Panc1 (cell line): Measurements from ENCODE around the gene RNF144B. TPM values are rescaled to one million over a fixed set of nuclear protein-coding genes. Genes with fewer than 3 reads are reported as not detected.

ENCODE experiments used
- ATAC-seq: fragments of 200-7000 bp; cut with Tn5 transposase; 2 replicates; pipeline ENCODE4 v1.9.1; 2020; ENCODE audit warnings: mild to moderate bottlenecking, moderate library complexity
- BruUV-seq: library from RNA; stranded (reverse); fragments of 400-500 nt; replicated peaks from 2 replicates; lab custom pipeline; 2021; lab: Mats Ljungman, UMichigan
- CTCF ChIA-PET: fragments of 300-600 bp; sonication (Branson Sonifier 250); formaldehyde crosslinking; loops from one replicate; lab custom pipeline; 2022; ENCODE audit warnings: antibody characterized with exemption; lab: Charles Lee
- POLR2A ChIA-PET: fragments of 300-600 bp; sonication (Branson Sonifier 250); formaldehyde crosslinking; loops from one replicate; lab custom pipeline; 2022; ENCODE audit warnings: antibody characterized with exemption; lab: Charles Lee
- DNase-seq: peaks from one replicate; pipeline ENCODE4 v3.0.0-alpha.2; 2010; ENCODE audit warnings: low read depth, low spot score
- H3K27ac ChIP-seq: 2 replicates; pipeline ENCODE4 v1.5.1; 2011; ENCODE audit warnings: mild to moderate bottlenecking, low read length, inconsistent platforms
- H3K27me3 ChIP-seq: fragments of 200-500 bp; sonication (Bioruptor generic); 2 replicates; pipeline ENCODE4 v1.6.0; 2014; ENCODE audit warnings: low read length, inconsistent platforms; ENCODE audit not compliant: control insufficient read depth, insufficient read depth
- H3K36me3 ChIP-seq: fragments of 200-500 bp; sonication (Bioruptor generic); 2 replicates; pipeline ENCODE4 v1.5.1; 2014; ENCODE audit warnings: inconsistent platforms, mild to moderate bottlenecking, low read length, moderate library complexity; ENCODE audit not compliant: control insufficient read depth, insufficient read depth
- H3K4me1 ChIP-seq: 2 replicates; pipeline ENCODE4 v1.5.1; 2011; ENCODE audit warnings: inconsistent platforms, mild to moderate bottlenecking, low read length, moderate library complexity; ENCODE audit not compliant: control insufficient read depth, insufficient read depth
- H3K4me3 ChIP-seq, 2 experiments: 2 replicates each; pipeline ENCODE4 v1.5.1; 2011 to 2012; ENCODE audit warnings: low read depth in 2 of 2, low read length in 2 of 2, mild to moderate bottlenecking in 2 of 2, inconsistent platforms in 1 of 2, moderate library complexity in 1 of 2
- H3K9me3 ChIP-seq: fragments of 200-500 bp; sonication (Bioruptor generic); 2 replicates; pipeline ENCODE4 v1.5.1; 2014; ENCODE audit warnings: low read depth, mild to moderate bottlenecking, inconsistent platforms, low read length, moderate library complexity; ENCODE audit not compliant: control insufficient read depth, insufficient read depth
- POLR2AphosphoS5 ChIP-seq: IDR thresholded peaks from 2 replicates; pipeline ENCODE4 v1.6.1; 2012; ENCODE audit warnings: mild to moderate bottlenecking, low read depth, low read length, moderate library complexity
- SIN3A ChIP-seq: IDR thresholded peaks from 2 replicates; pipeline ENCODE4 v1.6.1; 2012; ENCODE audit warnings: low read depth, mild to moderate bottlenecking, low read length, moderate library complexity, borderline replicate concordance; ENCODE audit not compliant: insufficient read depth
- TCF7L2 ChIP-seq: IDR thresholded peaks from 2 replicates; pipeline ENCODE4 v1.6.1; 2011; ENCODE audit warnings: mild to moderate bottlenecking, low read depth, low read length, inconsistent platforms
- in situ Hi-C: cut with HindIII; loops from 2 replicates; pipeline ENCODE4 v1.10.0; 2016; ENCODE audit warnings: low sequenced_read_pairs, low pct_unique_long_range_greater_than_20kb
- intact Hi-C: fragments of 100-400 bp; cut with micrococcal nuclease; formaldehyde crosslinking; loops from one replicate; pipeline ENCODE4 v1.10.0; 2022; ENCODE audit not compliant: unreplicated experiment
- total RNA-seq: library from RNA; stranded (reverse); gene quantifications from one replicate; pipeline ENCODE4 v1.2.1, GENCODE V29; 2021; ENCODE audit not compliant: unreplicated experiment
- TF ChIP-seq, protein P1 (sequence below), 2 experiments: IDR thresholded peaks; 2 replicates each; pipeline ENCODE4 v1.6.1; 2011 to 2012; ENCODE audit warnings: low read depth in 2 of 2, control low read depth in 1 of 2, low read length in 1 of 2, mild to moderate bottlenecking in 1 of 2, moderate library complexity in 1 of 2; ENCODE audit not compliant: insufficient read depth in 1 of 2
- TF ChIP-seq, protein P2 (sequence below): fragments of 450-650 bp; IDR thresholded peaks from 2 replicates; pipeline ENCODE4 v1.5.1; 2017; ENCODE audit warnings: mild to moderate bottlenecking

RNF144B gene
- total RNA-seq, 1 experiment from 2014 or later = 5.6 TPM

GRCh38 chr6:18433059-18433458, 45.9 kb downstream of the RNF144B start:
- TF ChIP-seq SIN3A = no peak
- TF ChIP-seq, protein P1, sequence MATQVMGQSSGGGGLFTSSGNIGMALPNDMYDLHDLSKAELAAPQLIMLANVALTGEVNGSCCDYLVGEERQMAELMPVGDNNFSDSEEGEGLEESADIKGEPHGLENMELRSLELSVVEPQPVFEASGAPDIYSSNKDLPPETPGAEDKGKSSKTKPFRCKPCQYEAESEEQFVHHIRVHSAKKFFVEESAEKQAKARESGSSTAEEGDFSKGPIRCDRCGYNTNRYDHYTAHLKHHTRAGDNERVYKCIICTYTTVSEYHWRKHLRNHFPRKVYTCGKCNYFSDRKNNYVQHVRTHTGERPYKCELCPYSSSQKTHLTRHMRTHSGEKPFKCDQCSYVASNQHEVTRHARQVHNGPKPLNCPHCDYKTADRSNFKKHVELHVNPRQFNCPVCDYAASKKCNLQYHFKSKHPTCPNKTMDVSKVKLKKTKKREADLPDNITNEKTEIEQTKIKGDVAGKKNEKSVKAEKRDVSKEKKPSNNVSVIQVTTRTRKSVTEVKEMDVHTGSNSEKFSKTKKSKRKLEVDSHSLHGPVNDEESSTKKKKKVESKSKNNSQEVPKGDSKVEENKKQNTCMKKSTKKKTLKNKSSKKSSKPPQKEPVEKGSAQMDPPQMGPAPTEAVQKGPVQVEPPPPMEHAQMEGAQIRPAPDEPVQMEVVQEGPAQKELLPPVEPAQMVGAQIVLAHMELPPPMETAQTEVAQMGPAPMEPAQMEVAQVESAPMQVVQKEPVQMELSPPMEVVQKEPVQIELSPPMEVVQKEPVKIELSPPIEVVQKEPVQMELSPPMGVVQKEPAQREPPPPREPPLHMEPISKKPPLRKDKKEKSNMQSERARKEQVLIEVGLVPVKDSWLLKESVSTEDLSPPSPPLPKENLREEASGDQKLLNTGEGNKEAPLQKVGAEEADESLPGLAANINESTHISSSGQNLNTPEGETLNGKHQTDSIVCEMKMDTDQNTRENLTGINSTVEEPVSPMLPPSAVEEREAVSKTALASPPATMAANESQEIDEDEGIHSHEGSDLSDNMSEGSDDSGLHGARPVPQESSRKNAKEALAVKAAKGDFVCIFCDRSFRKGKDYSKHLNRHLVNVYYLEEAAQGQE (IDR thresholded peaks at IDR 0.05; ENCODE audit: insufficient read depth in 1 of 2, low read depth in 2 of 2, low read length in 1 of 2) = no peak
- no peak for TF ChIP-seq TCF7L2
- TF ChIP-seq, protein P2, sequence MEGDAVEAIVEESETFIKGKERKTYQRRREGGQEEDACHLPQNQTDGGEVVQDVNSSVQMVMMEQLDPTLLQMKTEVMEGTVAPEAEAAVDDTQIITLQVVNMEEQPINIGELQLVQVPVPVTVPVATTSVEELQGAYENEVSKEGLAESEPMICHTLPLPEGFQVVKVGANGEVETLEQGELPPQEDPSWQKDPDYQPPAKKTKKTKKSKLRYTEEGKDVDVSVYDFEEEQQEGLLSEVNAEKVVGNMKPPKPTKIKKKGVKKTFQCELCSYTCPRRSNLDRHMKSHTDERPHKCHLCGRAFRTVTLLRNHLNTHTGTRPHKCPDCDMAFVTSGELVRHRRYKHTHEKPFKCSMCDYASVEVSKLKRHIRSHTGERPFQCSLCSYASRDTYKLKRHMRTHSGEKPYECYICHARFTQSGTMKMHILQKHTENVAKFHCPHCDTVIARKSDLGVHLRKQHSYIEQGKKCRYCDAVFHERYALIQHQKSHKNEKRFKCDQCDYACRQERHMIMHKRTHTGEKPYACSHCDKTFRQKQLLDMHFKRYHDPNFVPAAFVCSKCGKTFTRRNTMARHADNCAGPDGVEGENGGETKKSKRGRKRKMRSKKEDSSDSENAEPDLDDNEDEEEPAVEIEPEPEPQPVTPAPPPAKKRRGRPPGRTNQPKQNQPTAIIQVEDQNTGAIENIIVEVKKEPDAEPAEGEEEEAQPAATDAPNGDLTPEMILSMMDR = no peak
- no peak for TF ChIP-seq POLR2AphosphoS5
- POLR2A ChIA-PET = no interaction called here
- H3K27me3 ChIP-seq = no peaks in the 10 kb centered on the region
- H3K36me3 ChIP-seq = no peaks in the 10 kb centered on the region
- in situ Hi-C loops = no loop called here
- DNase-seq (no peak), ATAC-seq (no peak)
- no peaks in the 10 kb centered on the region for H3K4me1 ChIP-seq
- intact Hi-C loops = no loop called here
- no TSS peak for BruUV-seq
- no peak overlapping the region for H3K4me3 ChIP-seq
- no peak overlapping the region for H3K27ac ChIP-seq
- CTCF ChIA-PET = no interaction called here
- H3K9me3 ChIP-seq = no peaks in the 10 kb centered on the region

GRCh38 chr6:18436341-18436740, 49.2 kb downstream of the RNF144B start:
- H3K9me3 ChIP-seq = no peaks in the 10 kb centered on the region
- H3K36me3 ChIP-seq = no peaks in the 10 kb centered on the region
- TF ChIP-seq SIN3A (no peak), POLR2AphosphoS5 (no peak), TCF7L2 (no peak)
- TF ChIP-seq, protein P2 = no peak
- TF ChIP-seq, protein P1 (IDR thresholded peaks at IDR 0.05; ENCODE audit: insufficient read depth in 1 of 2, low read depth in 2 of 2, low read length in 1 of 2) = no peak
- DNase-seq = no peak
- intact Hi-C loops = no loop called here
- ATAC-seq = no peak
- BruUV-seq = no TSS peak
- no peaks in the 10 kb centered on the region for H3K4me1 ChIP-seq
- in situ Hi-C loops = no loop called here
- no peak overlapping the region for H3K27ac ChIP-seq
- ChIA-PET CTCF (no interaction called here), POLR2A (interaction anchor here (0.6 kb wide), 1 partner anchor 23 kb away, joined by 4 read pairs; no protein-coding TSS in a partner anchor)
- no peak overlapping the region for H3K4me3 ChIP-seq
- no peaks in the 10 kb centered on the region for H3K27me3 ChIP-seq
